Measurements from ENCODE around the gene MAP3K1.
A peak's percentile ranks its signal among the peaks of the same experiment; 100 is the strongest.

MAP3K1 gene

GRCh38 chr5:56848206-56848605, 32.9 kb downstream of the MAP3K1 start:
- peaks cover 8% of the 10 kb centered on the region for H3K36me3 Mint-ChIP-seq (ENCODE audit: low read depth)
- no peak overlapping the region for H3K4me3 Mint-ChIP-seq
- no peaks in the 10 kb centered on the region for H3K27me3 Mint-ChIP-seq
- H3K4me1 Mint-ChIP-seq (ENCODE audit: low read depth), result peaks cover 90% of the 10 kb centered on the region
- no peak for DNase-seq
- peak overlapping the region; percentile 39 for H3K27ac Mint-ChIP-seq
- H3K9me3 Mint-ChIP-seq, result no peaks in the 10 kb centered on the region

DNA sequence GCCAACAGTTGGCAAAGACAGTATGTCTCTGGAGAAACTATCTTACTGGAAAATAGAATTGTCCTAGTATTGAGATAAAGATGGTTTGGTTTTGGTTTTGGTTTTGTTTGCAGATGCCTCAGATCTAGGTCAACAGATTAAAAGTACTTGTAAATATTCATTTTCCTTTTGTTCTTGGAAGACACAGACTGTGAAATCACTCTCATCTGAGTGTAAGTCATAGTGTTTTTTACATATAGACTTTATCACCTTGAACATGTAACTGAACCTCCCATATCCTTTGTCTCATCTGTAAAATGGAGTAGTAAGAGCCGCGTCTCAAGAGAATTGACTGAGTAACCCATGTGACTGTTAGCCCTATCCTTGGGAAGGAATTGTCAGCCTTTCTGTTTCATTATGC, 34.3 kb downstream of the MAP3K1 start:
- DNase-seq, result no peak
- Mint-ChIP-seq H3K36me3 (ENCODE audit: low read depth) (peaks cover 2% of the 10 kb centered on the region), H3K27me3 (no peaks in the 10 kb centered on the region), H3K4me1 (ENCODE audit: low read depth) (peaks cover 91% of the 10 kb centered on the region), H3K9me3 (no peaks in the 10 kb centered on the region), H3K4me3 (peak overlapping the region; percentile 73), H3K27ac (peak overlapping the region; percentile 87)

GRCh38 chr5:56850423-56850822, 35.1 kb downstream of the MAP3K1 start:
- Mint-ChIP-seq H3K4me1 (ENCODE audit: low read depth) (peaks cover 91% of the 10 kb centered on the region), H3K27me3 (no peaks in the 10 kb centered on the region), H3K27ac (peak overlapping the region; percentile 34), H3K4me3 (no peak overlapping the region), H3K9me3 (no peaks in the 10 kb centered on the region), H3K36me3 (ENCODE audit: low read depth) (peaks cover 2% of the 10 kb centered on the region)
- DNase-seq, result no peak

GRCh38 chr5:56851258-56851941, 36.1 kb downstream of the MAP3K1 start:
- Mint-ChIP-seq H3K36me3 (ENCODE audit: low read depth) (peaks cover 3% of the 10 kb centered on the region), H3K4me3 (peak overlapping the region; percentile 37), H3K27me3 (no peaks in the 10 kb centered on the region), H3K27ac (peak overlapping the region; percentile 84), H3K9me3 (no peaks in the 10 kb centered on the region), H3K4me1 (ENCODE audit: low read depth) (peaks cover 87% of the 10 kb centered on the region)
- DNase-seq, result no peak

- Mint-ChIP-seq H3K36me3 (ENCODE audit: low read depth) (peaks cover 8% of the 10 kb centered on the region), H3K9me3 (no peaks in the 10 kb centered on the region), H3K4me1 (ENCODE audit: low read depth) (peaks cover 81% of the 10 kb centered on the region), H3K27me3 (no peaks in the 10 kb centered on the region), H3K4me3 (peak overlapping the region; percentile 35), H3K27ac (peak overlapping the region; percentile 84)
- no peak for DNase-seq
Observed at GRCh38 chr5:56852228-56853000, 37.1 kb downstream of the MAP3K1 start.

- Mint-ChIP-seq H3K27me3 (no peaks in the 10 kb centered on the region), H3K27ac (peak overlapping the region; percentile 61), H3K9me3 (no peaks in the 10 kb centered on the region), H3K36me3 (ENCODE audit: low read depth) (peaks cover 18% of the 10 kb centered on the region), H3K4me1 (ENCODE audit: low read depth) (peaks cover 73% of the 10 kb centered on the region), H3K4me3 (no peak overlapping the region)
- no peak for DNase-seq
Observed at GRCh38 chr5:56853698-56854097, 38.3 kb downstream of the MAP3K1 start.

- DNase-seq, result no peak
- peaks cover 61% of the 10 kb centered on the region for H3K4me1 Mint-ChIP-seq (ENCODE audit: low read depth)
- H3K27ac Mint-ChIP-seq, result peak overlapping the region; percentile 31
- H3K36me3 Mint-ChIP-seq (ENCODE audit: low read depth), result peaks cover 28% of the 10 kb centered on the region
- no peak overlapping the region for H3K4me3 Mint-ChIP-seq
- H3K9me3 Mint-ChIP-seq, result no peaks in the 10 kb centered on the region
- H3K27me3 Mint-ChIP-seq, result no peaks in the 10 kb centered on the region
Observed at GRCh38 chr5:56854920-56855319, 39.6 kb downstream of the MAP3K1 start.

GRCh38 chr5:56856541-56857178, 41.3 kb downstream of the MAP3K1 start:
- H3K27me3 Mint-ChIP-seq, result no peaks in the 10 kb centered on the region
- H3K4me3 Mint-ChIP-seq, result no peak overlapping the region
- H3K36me3 Mint-ChIP-seq (ENCODE audit: low read depth), result peaks cover 45% of the 10 kb centered on the region
- DNase-seq, result no peak
- no peaks in the 10 kb centered on the region for H3K9me3 Mint-ChIP-seq
- peaks cover 54% of the 10 kb centered on the region for H3K4me1 Mint-ChIP-seq (ENCODE audit: low read depth)
- H3K27ac Mint-ChIP-seq, result peak overlapping the region; percentile 38

GRCh38 chr5:56858777-56859442, 43.6 kb downstream of the MAP3K1 start:
- Mint-ChIP-seq H3K4me3 (no peak overlapping the region), H3K27ac (peak overlapping the region; percentile 35), H3K4me1 (ENCODE audit: low read depth) (peaks cover 41% of the 10 kb centered on the region), H3K36me3 (ENCODE audit: low read depth) (peaks cover 64% of the 10 kb centered on the region), H3K27me3 (no peaks in the 10 kb centered on the region), H3K9me3 (no peaks in the 10 kb centered on the region)
- no peak for DNase-seq

GRCh38 chr5:56861893-56862485, 46.6 kb downstream of the MAP3K1 start:
- Mint-ChIP-seq H3K9me3 (no peaks in the 10 kb centered on the region), H3K27ac (peak overlapping the region; percentile 50), H3K27me3 (no peaks in the 10 kb centered on the region), H3K4me1 (ENCODE audit: low read depth) (peaks cover 20% of the 10 kb centered on the region), H3K4me3 (no peak overlapping the region), H3K36me3 (ENCODE audit: low read depth) (peaks cover 83% of the 10 kb centered on the region)
- DNase-seq, result no peak

DNA sequence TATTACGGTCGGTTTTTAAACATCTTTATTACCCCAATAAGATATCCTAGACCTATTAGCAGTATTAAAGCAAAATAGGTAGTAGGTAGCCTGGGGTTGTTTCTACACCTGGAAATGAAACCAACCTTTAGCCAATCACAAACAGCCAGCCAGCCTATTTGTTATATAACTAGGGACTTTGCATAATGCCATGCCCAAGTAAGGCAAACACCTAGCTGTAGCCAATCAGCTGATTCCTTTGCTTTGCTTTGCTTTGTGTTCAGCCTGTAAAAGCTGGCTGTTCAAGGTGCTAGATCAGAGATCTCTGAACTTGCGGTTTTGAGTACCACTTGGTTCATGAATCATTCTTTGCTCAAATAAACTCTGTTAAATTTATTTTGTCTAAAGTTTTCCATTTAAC, 47.6 kb downstream of the MAP3K1 start:
- Mint-ChIP-seq H3K9me3 (no peaks in the 10 kb centered on the region), H3K36me3 (ENCODE audit: low read depth) (peaks cover 86% of the 10 kb centered on the region), H3K27ac (no peak overlapping the region), H3K27me3 (no peaks in the 10 kb centered on the region), H3K4me3 (no peak overlapping the region), H3K4me1 (ENCODE audit: low read depth) (peaks cover 19% of the 10 kb centered on the region)
- no peak for DNase-seq

DNA sequence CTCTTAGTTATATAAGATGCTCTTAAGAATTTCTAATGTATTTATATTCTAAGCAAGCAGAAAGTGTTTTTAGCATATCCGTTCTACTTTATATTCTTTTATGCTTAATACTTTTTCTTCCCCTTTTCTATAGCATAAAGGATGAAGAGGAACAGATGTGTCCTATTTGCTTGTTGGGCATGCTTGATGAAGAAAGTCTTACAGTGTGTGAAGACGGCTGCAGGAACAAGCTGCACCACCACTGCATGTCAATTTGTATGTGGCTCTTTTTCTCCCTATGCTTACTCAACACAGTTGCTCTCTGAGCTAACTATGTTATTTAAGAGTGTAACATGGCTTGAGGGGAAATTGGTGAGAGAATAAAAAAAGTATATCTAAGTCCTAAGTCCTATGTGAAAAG, 56.4 kb downstream of the MAP3K1 start:
- H3K9me3 Mint-ChIP-seq, result no peaks in the 10 kb centered on the region
- H3K4me1 Mint-ChIP-seq (ENCODE audit: low read depth), result peaks cover 29% of the 10 kb centered on the region
- H3K27ac Mint-ChIP-seq, result peak overlapping the region; percentile 12
- no peaks in the 10 kb centered on the region for H3K27me3 Mint-ChIP-seq
- peaks cover 81% of the 10 kb centered on the region for H3K36me3 Mint-ChIP-seq (ENCODE audit: low read depth)
- H3K4me3 Mint-ChIP-seq, result no peak overlapping the region
- DNase-seq, result no peak

- H3K27ac Mint-ChIP-seq, result peak overlapping the region; percentile 85
Observed at GRCh38 chr5:56873056-56873455, 57.7 kb downstream of the MAP3K1 start.

GRCh38 chr5:56876327-56876726, 61.0 kb downstream of the MAP3K1 start:
- H3K4me1 Mint-ChIP-seq (ENCODE audit: low read depth), result peaks cover 22% of the 10 kb centered on the region
- no peak for DNase-seq
- H3K36me3 Mint-ChIP-seq (ENCODE audit: low read depth), result peaks cover 89% of the 10 kb centered on the region
- H3K9me3 Mint-ChIP-seq, result no peaks in the 10 kb centered on the region
- no peaks in the 10 kb centered on the region for H3K27me3 Mint-ChIP-seq
- peak overlapping the region; percentile 7 for H3K27ac Mint-ChIP-seq
- no peak overlapping the region for H3K4me3 Mint-ChIP-seq

More at GRCh38 chr5:56873056-56873455, 57.7 kb downstream of the MAP3K1 start:
- Mint-ChIP-seq H3K4me3 (no peak overlapping the region), H3K27me3 (no peaks in the 10 kb centered on the region), H3K36me3 (ENCODE audit: low read depth) (peaks cover 84% of the 10 kb centered on the region), H3K9me3 (no peaks in the 10 kb centered on the region), H3K4me1 (ENCODE audit: low read depth) (peaks cover 29% of the 10 kb centered on the region)
- no peak for DNase-seq

All from activated T-cell treated with anti-CD3 and anti-CD28 coated beads, Interleukin-2, amount 50 U/mL, for 24 hours (primary cell).